ENCODE results near the gene AAK1.
"Not testable (repeated sequence)": the region's sequence is repeated elsewhere in the genome, so short reads cannot be mapped to it uniquely, and the experiment has no call there.

AAK1 gene

DNA sequence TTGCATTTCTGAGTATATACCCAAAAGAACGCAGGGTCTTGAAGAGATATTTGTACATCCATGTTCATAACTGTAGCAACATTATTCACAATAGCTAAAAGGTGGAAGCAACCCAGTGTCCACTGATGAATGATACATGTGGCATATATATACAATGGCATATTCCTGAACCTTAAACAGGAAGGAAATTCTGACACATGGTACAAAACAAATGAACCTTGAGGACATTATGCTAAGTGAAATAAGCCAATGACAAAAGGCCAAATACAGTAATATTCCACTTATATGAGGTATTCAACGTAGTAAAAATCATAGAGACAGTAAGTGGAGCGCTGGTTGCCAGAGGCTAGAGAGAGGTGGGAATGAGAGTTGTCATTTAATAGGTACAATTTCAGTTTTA is 8.1 kb downstream of the AAK1 start:
- DNase-seq (ENCODE audit: low spot score in 2 of 2), result no peak
- Mint-ChIP-seq H3K9me3 (no peaks in the 10 kb centered on the region), H3K36me3 (ENCODE audit: insufficient read depth) (peaks cover 38% of the 10 kb centered on the region), H3K27ac (ENCODE audit: low read depth) (no peak overlapping the region), H3K4me1 (peaks cover 68% of the 10 kb centered on the region), H3K4me3 (no peak overlapping the region), H3K27me3 (no peaks in the 10 kb centered on the region)
- no peak for ATAC-seq (replicated peaks; ENCODE audit: extremely low read depth, poor library complexity, severe bottlenecking)

DNA sequence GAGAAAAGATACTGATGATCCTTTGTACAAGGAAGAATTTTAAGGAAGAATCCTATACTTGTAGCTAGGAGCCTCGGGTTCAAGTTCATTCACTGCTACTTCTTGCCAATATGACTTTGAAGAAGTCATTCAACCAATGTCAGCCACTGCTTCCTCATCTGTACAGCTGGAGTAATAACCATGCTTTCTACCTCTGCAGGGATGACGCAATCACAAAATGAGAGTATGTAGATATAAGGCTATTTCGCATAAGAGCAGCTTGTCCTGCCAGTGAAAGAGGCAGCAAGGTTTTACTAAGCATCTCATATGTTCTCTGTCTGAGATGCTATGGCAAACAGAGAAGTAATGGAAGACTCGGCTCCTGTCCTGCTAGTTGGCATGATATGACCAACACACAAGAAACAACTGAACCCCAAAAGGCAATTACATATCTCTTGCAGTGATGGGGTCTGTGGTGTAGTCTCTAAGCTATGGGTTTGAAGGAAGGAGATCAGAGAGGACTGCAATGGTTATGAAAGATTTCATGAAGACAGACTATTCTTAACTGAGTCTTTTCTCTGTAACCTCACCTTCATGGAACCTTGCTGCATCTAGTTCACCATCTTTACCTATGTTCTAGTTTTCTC is 9.2 kb downstream of the AAK1 start:
- no peak for DNase-seq (ENCODE audit: low spot score in 2 of 2)
- Mint-ChIP-seq H3K4me1 (peaks cover 58% of the 10 kb centered on the region), H3K9me3 (no peaks in the 10 kb centered on the region), H3K36me3 (ENCODE audit: insufficient read depth) (peaks cover 30% of the 10 kb centered on the region), H3K27ac (ENCODE audit: low read depth) (peak overlapping the region; percentile 45), H3K27me3 (no peaks in the 10 kb centered on the region), H3K4me3 (no peak overlapping the region)
- no peak for ATAC-seq (replicated peaks; ENCODE audit: extremely low read depth, poor library complexity, severe bottlenecking)

DNA sequence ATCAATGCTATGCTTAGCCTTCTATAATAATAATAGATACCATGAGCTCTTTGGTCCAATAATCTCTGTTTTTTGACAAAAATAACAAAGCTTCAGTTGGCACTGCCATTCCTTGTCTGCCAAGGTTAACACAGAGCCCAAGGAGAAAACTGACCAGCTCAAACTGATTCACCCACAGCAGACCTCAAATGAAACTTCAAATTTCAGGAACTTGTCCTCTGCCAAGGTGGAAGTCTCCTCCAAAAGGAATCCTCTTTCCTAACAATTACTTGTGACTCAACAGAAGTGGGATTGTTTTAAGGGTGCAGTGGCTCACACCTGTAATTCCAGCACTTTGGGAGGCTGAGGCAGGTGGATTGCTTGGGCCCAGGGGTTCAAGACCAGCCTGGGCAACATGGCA is 12.1 kb downstream of the AAK1 start:
- Mint-ChIP-seq H3K4me1 (peaks cover 35% of the 10 kb centered on the region), H3K27ac (ENCODE audit: low read depth) (peak overlapping the region; percentile 76), H3K27me3 (no peaks in the 10 kb centered on the region), H3K4me3 (peak overlapping the region; percentile 17), H3K36me3 (ENCODE audit: insufficient read depth) (peaks cover 15% of the 10 kb centered on the region), H3K9me3 (no peaks in the 10 kb centered on the region)
- no peak for ATAC-seq (replicated peaks; ENCODE audit: extremely low read depth, poor library complexity, severe bottlenecking)
- DNase-seq (ENCODE audit: low spot score in 2 of 2), result no peak

DNA sequence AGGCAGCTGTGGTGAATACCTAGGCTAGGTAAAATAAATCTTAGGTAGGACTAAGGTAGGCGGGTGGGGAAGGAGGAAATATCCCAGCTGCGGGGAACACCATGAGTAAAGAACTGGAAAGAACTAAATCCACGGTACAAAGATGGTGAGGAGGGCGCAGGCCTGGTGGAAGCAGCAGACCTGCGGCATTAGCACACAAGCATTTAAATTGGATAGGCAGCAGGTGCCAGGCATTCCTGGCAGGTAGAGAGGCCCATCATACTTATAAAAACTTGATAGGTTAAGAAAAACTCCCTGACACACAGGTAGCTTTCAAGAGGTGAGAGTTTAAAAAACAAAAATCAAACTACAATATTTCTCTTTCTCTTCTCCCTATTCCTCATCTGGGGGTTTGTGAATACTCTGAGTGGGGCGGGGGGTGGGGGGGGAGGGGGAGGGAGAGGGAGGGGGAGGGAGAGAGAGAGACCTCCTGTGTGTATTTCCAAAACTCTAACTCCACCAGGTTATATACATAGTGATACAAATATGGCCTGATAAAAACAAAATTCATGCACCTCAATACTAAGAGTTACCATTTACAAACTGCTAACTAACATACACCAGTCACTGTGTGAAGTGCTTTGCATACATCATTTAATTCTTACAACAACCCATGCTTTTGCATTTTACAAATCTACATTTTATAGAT is 13.5 kb downstream of the AAK1 start:
- H3K4me1 Mint-ChIP-seq, result peaks cover 28% of the 10 kb centered on the region
- H3K27me3 Mint-ChIP-seq, result no peaks in the 10 kb centered on the region
- H3K27ac Mint-ChIP-seq (ENCODE audit: low read depth), result peak overlapping the region; percentile 8
- H3K9me3 Mint-ChIP-seq, result no peaks in the 10 kb centered on the region
- H3K36me3 Mint-ChIP-seq (ENCODE audit: insufficient read depth), result peaks cover 12% of the 10 kb centered on the region
- H3K4me3 Mint-ChIP-seq, result no peak overlapping the region
- ATAC-seq (replicated peaks; ENCODE audit: extremely low read depth, poor library complexity, severe bottlenecking), result no peak
- no peak for DNase-seq (ENCODE audit: low spot score in 2 of 2)

DNA sequence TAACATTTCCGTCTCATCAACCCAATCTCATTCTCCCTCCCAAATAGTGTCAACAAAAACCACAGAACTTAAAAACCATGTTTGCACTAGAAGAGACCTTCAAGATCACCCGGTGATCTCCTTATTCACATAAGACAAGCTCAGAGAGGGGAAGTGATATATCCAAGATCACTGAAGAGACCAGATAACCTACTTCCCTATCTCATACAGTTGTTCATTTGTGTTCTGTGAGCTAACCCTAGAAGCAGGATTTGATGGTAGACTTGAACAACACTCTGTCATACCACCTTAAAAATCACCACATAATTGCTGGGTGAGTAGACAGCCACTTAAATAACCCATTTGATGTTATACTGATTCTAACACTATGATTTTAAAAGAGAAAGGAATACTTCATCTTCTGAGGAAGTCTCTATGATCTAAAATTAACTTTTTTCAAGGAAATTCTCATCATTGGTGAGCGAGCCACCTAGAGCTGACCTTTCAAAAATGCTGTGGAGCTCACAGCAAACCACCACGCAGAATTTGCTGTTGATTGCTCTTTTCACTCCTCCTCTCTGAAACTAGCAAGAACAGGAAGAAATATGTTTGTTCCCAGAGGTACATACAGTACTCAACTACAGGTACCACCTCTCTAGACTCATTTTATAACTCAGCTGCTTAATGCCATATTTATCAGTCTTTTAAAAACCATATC is 15.1 kb downstream of the AAK1 start:
- Mint-ChIP-seq H3K4me1 (peaks cover 23% of the 10 kb centered on the region), H3K36me3 (ENCODE audit: insufficient read depth) (peaks cover 12% of the 10 kb centered on the region), H3K9me3 (no peaks in the 10 kb centered on the region), H3K27ac (ENCODE audit: low read depth) (no peak overlapping the region), H3K4me3 (no peak overlapping the region), H3K27me3 (no peaks in the 10 kb centered on the region)
- ATAC-seq (replicated peaks; ENCODE audit: extremely low read depth, poor library complexity, severe bottlenecking) (peak; percentile 72), DNase-seq (ENCODE audit: low spot score in 2 of 2) (no peak)

DNA sequence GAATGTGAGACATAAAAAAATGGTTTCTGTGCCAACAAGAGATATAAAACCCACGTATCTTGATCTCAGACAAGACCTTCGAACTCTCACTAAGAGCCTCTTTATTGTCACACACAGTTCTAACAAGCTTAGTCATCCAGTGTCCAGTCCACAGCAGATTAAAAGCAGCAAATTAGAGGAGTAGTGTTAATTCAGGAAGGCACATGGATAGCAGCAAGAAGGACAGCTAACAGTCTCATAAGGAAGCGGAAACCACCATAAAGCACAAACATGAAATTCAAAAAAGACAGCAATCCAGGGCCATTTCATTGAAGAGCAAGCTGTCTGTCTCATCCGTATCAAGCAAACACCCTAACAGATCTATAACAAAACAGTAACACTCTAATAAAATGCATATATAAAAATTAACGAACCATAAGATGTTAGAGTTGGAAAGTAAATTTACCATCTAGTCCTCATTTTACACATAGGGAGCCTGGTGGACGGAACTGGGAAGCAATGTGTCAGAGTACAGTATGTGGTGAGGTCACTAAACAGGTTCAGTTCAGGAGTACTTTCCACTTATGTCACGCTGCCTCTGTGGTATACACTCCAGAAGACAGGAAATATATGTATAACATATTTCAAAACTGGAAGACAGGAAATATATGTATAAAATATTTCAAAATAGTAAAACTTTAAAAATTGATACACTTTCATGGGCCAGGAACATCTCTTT is 18.3 kb downstream of the AAK1 start:
- ATAC-seq (replicated peaks; ENCODE audit: extremely low read depth, poor library complexity, severe bottlenecking) (no peak), DNase-seq (ENCODE audit: low spot score in 2 of 2) (no peak)
- no peak overlapping the region for H3K27ac Mint-ChIP-seq (ENCODE audit: low read depth)
- no peaks in the 10 kb centered on the region for H3K27me3 Mint-ChIP-seq
- H3K4me1 Mint-ChIP-seq, result peaks cover 11% of the 10 kb centered on the region
- no peak overlapping the region for H3K4me3 Mint-ChIP-seq
- no peaks in the 10 kb centered on the region for H3K9me3 Mint-ChIP-seq
- H3K36me3 Mint-ChIP-seq (ENCODE audit: insufficient read depth), result peaks cover 1% of the 10 kb centered on the region

DNA sequence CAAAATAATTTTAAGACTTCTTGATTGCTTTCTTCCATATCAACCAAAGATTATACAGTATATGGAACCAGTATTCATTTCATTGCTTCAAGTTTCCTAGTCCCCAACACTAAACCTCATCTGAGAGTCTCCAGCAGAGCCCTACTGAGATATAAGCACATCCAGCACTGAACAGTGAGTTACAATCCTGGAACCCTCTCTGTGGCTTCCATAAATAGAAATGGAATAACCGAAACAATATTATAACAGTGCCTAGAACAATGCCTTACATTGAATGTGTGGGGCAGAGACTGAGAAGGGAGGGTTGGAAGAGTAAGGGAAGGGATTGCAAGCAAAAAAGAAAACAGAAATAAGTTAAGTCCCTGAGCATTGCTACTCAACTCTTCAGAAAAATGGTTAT is 18.9 kb downstream of the AAK1 start:
- H3K27me3 Mint-ChIP-seq, result no peaks in the 10 kb centered on the region
- no peaks in the 10 kb centered on the region for H3K9me3 Mint-ChIP-seq
- no peak overlapping the region for H3K4me3 Mint-ChIP-seq
- peaks cover 11% of the 10 kb centered on the region for H3K4me1 Mint-ChIP-seq
- H3K27ac Mint-ChIP-seq (ENCODE audit: low read depth), result no peak overlapping the region
- H3K36me3 Mint-ChIP-seq (ENCODE audit: insufficient read depth), result peaks cover 1% of the 10 kb centered on the region
- no peak for DNase-seq (ENCODE audit: low spot score in 2 of 2)
- ATAC-seq (replicated peaks; ENCODE audit: extremely low read depth, poor library complexity, severe bottlenecking), result no peak

DNA sequence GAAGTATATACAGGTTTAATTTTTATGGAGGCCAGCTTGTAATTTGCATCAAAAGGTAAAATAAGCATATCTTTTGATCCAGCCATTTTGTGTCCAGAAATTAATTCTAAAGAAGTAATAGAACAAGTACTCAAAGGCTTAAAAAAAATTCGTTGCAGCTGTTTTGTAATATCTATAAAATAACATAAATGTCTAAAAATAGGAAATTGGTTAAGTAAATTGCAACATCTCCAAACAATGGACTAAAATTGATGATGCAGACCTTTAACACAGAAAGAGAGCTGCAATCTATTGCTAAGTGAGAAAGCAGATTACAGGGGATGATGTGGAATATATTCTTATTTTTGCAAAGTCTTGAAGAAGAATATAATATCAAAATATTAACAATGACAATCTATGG is 19.4 kb downstream of the AAK1 start:
- H3K9me3 Mint-ChIP-seq, result no peaks in the 10 kb centered on the region
- peaks cover 1% of the 10 kb centered on the region for H3K36me3 Mint-ChIP-seq (ENCODE audit: insufficient read depth)
- no peak for ATAC-seq (replicated peaks; ENCODE audit: extremely low read depth, poor library complexity, severe bottlenecking)
- peaks cover 11% of the 10 kb centered on the region for H3K4me1 Mint-ChIP-seq
- peak overlapping the region; percentile 33 for H3K27ac Mint-ChIP-seq (ENCODE audit: low read depth)
- H3K4me3 Mint-ChIP-seq, result no peak overlapping the region
- no peak for DNase-seq (ENCODE audit: low spot score in 2 of 2)
- H3K27me3 Mint-ChIP-seq, result no peaks in the 10 kb centered on the region

DNA sequence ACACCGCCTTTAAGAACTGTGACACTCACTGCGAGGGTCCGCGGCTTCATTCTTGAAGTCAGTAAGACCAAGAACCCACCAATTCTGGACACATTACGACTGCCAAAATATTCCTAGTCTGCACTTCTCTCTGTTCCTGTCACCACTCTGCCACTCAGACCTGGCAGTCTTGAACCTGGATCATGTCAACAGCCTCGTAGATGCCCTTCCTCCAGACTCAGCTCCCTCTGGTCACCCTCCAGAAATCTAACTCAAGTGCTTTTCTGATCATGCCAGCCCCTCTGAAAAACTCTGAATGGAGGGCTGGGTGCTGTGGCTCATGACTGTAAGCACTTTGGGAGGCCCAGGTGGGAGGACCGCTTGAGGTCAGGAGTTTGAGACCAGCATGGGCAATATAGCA is 20.3 kb downstream of the AAK1 start:
- peak overlapping the region; percentile 33 for H3K27ac Mint-ChIP-seq (ENCODE audit: low read depth)
- H3K4me3 Mint-ChIP-seq, result no peak overlapping the region
- no peak for ATAC-seq (replicated peaks; ENCODE audit: extremely low read depth, poor library complexity, severe bottlenecking)
- peaks cover 1% of the 10 kb centered on the region for H3K36me3 Mint-ChIP-seq (ENCODE audit: insufficient read depth)
- no peak for DNase-seq (ENCODE audit: low spot score in 2 of 2)
- peaks cover 11% of the 10 kb centered on the region for H3K4me1 Mint-ChIP-seq
- no peaks in the 10 kb centered on the region for H3K27me3 Mint-ChIP-seq
- H3K9me3 Mint-ChIP-seq, result no peaks in the 10 kb centered on the region

DNA sequence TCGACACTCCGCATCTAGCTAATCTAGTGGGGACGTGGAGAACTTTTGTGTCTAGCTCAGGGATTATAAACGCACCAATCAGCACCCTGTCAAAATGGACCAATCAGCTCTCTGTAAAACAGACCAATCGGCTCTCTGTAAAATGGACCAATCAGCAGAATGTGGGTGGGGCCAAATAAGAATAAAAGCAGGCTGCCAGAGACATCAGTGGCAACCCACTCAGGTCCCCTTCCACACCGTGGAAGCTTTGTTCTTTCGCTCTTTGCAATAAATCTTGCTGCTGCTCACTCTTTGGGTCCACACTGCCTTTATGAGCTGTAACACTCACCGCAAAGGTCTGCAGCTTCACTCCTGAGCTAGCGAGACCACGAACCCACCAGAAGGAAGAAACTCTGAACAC is 20.7 kb downstream of the AAK1 start:
- H3K27me3 Mint-ChIP-seq; ATAC-seq (replicated peaks; ENCODE audit: extremely low read depth, poor library complexity, severe bottlenecking); DNase-seq (ENCODE audit: low spot score in 2 of 2); H3K36me3 Mint-ChIP-seq (ENCODE audit: insufficient read depth); H3K9me3 Mint-ChIP-seq; H3K4me3 Mint-ChIP-seq: not testable (repeated sequence)
- H3K4me1 Mint-ChIP-seq, result peaks cover 11% of the 10 kb centered on the region
- H3K27ac Mint-ChIP-seq (ENCODE audit: low read depth), result peak overlapping the region; percentile 33

DNA sequence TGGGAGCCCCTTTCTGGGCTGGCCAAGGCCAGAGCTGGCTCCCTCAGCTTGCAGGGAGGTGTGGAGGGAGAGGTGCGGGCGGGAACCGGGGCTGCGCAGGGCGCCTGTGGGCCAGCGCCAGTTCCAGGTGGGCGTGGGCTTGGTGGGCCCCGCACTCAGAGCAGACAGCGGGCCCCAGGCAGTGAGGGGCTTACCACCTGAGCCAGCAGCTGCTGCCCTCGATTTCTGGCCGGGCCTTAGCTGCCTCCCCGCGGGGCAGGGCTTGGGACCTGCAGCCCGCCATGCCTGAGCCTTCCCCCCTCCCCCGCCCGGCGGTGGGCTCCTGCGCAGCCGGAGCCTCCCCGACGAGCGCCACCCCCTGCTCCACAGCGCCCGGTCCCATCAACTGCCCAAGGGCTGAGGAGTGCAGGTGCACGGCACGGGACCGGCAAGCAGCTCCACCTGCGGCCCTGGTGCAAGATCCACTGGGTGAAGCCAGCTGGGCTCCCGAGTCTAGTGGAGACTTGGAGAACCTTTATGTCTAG is 21.5 kb downstream of the AAK1 start:
- not testable (repeated sequence) for H3K36me3 Mint-ChIP-seq (ENCODE audit: insufficient read depth); ATAC-seq (replicated peaks; ENCODE audit: extremely low read depth, poor library complexity, severe bottlenecking); H3K27me3 Mint-ChIP-seq; H3K9me3 Mint-ChIP-seq; DNase-seq (ENCODE audit: low spot score in 2 of 2); H3K4me3 Mint-ChIP-seq
- Mint-ChIP-seq H3K27ac (ENCODE audit: low read depth) (peak overlapping the region; percentile 56), H3K4me1 (peaks cover 11% of the 10 kb centered on the region)

DNA sequence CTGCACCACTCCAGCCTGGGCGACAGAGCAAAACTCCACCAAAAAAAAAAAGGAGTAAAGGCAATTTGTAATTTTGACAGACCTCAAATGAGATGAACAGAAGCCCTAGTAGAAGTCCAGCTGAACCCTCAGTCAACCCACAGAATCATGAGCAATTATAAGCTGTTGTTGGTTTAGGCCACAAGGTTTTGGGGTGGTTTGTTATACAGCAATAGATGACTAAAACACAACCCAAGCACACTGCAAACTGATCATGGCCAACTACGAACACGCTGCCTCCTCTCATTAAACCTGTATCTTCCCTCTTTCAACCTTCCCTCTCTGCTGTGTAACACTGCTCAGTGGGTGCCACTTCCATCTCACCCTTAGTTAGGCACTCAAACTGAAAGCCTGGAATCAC is 22.1 kb downstream of the AAK1 start:
- Mint-ChIP-seq H3K4me3 (no peak overlapping the region), H3K4me1 (peaks cover 11% of the 10 kb centered on the region)
- ATAC-seq (replicated peaks; ENCODE audit: extremely low read depth, poor library complexity, severe bottlenecking), result no peak

More for the DNA sequence above, 22.1 kb downstream of the AAK1 start:
- Mint-ChIP-seq H3K27ac (ENCODE audit: low read depth) (peak overlapping the region; percentile 56), H3K36me3 (ENCODE audit: insufficient read depth) (peaks cover 4% of the 10 kb centered on the region), H3K9me3 (no peaks in the 10 kb centered on the region), H3K27me3 (no peaks in the 10 kb centered on the region)
- no peak for DNase-seq (ENCODE audit: low spot score in 2 of 2)
